ENCODE measurements around the gene SIGLEC10.
"Not testable (repeated sequence)": the region's sequence is repeated elsewhere in the genome, so short reads cannot be mapped to it uniquely, and the experiment has no call there.

DNA sequence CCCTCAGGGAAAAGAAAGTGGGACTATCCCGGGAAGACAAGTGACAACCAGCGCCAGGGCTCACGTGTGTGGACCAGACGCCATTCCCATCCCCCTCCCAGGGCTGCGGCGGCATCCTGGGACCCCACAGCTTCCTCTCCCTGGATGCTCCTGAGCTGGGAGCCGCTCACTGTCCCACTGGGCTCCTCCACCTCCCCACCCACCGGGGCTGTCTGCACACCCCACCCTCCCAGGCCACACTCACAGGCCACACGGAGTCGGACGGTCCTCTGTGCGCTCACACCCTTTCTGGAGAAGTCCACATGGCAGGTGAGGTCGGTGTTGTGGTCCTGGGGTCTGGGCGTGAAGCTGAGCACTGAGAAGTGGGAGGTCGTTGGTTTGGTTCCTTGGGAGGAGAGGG, 1.0 kb downstream of the SIGLEC10 start:
- TF ChIP-seq, protein P1, sequence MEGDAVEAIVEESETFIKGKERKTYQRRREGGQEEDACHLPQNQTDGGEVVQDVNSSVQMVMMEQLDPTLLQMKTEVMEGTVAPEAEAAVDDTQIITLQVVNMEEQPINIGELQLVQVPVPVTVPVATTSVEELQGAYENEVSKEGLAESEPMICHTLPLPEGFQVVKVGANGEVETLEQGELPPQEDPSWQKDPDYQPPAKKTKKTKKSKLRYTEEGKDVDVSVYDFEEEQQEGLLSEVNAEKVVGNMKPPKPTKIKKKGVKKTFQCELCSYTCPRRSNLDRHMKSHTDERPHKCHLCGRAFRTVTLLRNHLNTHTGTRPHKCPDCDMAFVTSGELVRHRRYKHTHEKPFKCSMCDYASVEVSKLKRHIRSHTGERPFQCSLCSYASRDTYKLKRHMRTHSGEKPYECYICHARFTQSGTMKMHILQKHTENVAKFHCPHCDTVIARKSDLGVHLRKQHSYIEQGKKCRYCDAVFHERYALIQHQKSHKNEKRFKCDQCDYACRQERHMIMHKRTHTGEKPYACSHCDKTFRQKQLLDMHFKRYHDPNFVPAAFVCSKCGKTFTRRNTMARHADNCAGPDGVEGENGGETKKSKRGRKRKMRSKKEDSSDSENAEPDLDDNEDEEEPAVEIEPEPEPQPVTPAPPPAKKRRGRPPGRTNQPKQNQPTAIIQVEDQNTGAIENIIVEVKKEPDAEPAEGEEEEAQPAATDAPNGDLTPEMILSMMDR (IDR thresholded peaks at IDR 0.05 in 2 of 3, conservative IDR thresholded peaks at IDR 0.05 in 1 of 3; ENCODE audit: borderline replicate concordance in 1 of 3, insufficient read depth in 1 of 3, low read depth in 2 of 3, low read length in 2 of 3), result not testable (repeated sequence)
- TF ChIP-seq YY1 (IDR thresholded peaks at IDR 0.05; ENCODE audit: extremely low read depth, insufficient replicate concordance, low read depth, low read length); EZH2phosphoT487 (IDR thresholded peaks at IDR 0.05; ENCODE audit: borderline replicate concordance); SIN3A (IDR thresholded peaks at IDR 0.05; ENCODE audit: low read depth); POLR2AphosphoS5 (IDR thresholded peaks at IDR 0.05; ENCODE audit: low read depth, low read length); JUND (IDR thresholded peaks at IDR 0.05); POLR2A (IDR thresholded peaks at IDR 0.05; ENCODE audit: borderline replicate concordance, extremely low read depth, insufficient read depth, insufficient read length); EZH2 (IDR thresholded peaks at IDR 0.05): not testable (repeated sequence)
- TF ChIP-seq, protein P2, sequence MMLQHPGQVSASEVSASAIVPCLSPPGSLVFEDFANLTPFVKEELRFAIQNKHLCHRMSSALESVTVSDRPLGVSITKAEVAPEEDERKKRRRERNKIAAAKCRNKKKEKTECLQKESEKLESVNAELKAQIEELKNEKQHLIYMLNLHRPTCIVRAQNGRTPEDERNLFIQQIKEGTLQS (IDR thresholded peaks at IDR 0.05), result not testable (repeated sequence)
- TF ChIP-seq, protein P3, sequence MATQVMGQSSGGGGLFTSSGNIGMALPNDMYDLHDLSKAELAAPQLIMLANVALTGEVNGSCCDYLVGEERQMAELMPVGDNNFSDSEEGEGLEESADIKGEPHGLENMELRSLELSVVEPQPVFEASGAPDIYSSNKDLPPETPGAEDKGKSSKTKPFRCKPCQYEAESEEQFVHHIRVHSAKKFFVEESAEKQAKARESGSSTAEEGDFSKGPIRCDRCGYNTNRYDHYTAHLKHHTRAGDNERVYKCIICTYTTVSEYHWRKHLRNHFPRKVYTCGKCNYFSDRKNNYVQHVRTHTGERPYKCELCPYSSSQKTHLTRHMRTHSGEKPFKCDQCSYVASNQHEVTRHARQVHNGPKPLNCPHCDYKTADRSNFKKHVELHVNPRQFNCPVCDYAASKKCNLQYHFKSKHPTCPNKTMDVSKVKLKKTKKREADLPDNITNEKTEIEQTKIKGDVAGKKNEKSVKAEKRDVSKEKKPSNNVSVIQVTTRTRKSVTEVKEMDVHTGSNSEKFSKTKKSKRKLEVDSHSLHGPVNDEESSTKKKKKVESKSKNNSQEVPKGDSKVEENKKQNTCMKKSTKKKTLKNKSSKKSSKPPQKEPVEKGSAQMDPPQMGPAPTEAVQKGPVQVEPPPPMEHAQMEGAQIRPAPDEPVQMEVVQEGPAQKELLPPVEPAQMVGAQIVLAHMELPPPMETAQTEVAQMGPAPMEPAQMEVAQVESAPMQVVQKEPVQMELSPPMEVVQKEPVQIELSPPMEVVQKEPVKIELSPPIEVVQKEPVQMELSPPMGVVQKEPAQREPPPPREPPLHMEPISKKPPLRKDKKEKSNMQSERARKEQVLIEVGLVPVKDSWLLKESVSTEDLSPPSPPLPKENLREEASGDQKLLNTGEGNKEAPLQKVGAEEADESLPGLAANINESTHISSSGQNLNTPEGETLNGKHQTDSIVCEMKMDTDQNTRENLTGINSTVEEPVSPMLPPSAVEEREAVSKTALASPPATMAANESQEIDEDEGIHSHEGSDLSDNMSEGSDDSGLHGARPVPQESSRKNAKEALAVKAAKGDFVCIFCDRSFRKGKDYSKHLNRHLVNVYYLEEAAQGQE (IDR thresholded peaks at IDR 0.05; ENCODE audit: low read depth), result not testable (repeated sequence)
- TF ChIP-seq, protein P4, sequence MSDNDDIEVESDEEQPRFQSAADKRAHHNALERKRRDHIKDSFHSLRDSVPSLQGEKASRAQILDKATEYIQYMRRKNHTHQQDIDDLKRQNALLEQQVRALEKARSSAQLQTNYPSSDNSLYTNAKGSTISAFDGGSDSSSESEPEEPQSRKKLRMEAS (IDR thresholded peaks at IDR 0.05), result not testable (repeated sequence)
- TF ChIP-seq, protein P5, sequence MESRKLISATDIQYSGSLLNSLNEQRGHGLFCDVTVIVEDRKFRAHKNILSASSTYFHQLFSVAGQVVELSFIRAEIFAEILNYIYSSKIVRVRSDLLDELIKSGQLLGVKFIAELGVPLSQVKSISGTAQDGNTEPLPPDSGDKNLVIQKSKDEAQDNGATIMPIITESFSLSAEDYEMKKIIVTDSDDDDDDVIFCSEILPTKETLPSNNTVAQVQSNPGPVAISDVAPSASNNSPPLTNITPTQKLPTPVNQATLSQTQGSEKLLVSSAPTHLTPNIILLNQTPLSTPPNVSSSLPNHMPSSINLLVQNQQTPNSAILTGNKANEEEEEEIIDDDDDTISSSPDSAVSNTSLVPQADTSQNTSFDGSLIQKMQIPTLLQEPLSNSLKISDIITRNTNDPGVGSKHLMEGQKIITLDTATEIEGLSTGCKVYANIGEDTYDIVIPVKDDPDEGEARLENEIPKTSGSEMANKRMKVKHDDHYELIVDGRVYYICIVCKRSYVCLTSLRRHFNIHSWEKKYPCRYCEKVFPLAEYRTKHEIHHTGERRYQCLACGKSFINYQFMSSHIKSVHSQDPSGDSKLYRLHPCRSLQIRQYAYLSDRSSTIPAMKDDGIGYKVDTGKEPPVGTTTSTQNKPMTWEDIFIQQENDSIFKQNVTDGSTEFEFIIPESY (IDR thresholded peaks at IDR 0.05; ENCODE audit: extremely low read depth, insufficient replicate concordance, low read length), result not testable (repeated sequence)

Measured in HCT116 (cell line).